K562 (cell line): Measurements from ENCODE around the gene NLRP10. TPM values are rescaled to one million over a fixed set of nuclear protein-coding genes. Genes with fewer than 3 reads are reported as not detected.
A peak's percentile ranks its signal among the peaks of the same experiment; 100 is the strongest.

Experiments
- ATAC-seq: fragments of 200-7000 bp; cut with Tn5 transposase; 3 replicates; pipeline ENCODE4 v1.9.1; 2020; ENCODE audit warnings: moderate library complexity
- BruUV-seq: library from RNA; stranded (reverse); fragments of 400-500 nt; replicated peaks from 2 replicates; lab custom pipeline; 2021; lab: Mats Ljungman, UMichigan
- CTCF ChIA-PET: fragments of 300-600 bp; formaldehyde crosslinking; extraction: SDS; loops from one replicate; lab custom pipeline; 2021; ENCODE audit warnings: low intra/inter-chr PET ratio; lab: Yijun Ruan, JAX
- POLR2A ChIA-PET: fragments of 300-600, 350-650 bp; sonication (Branson Sonifier 250); formaldehyde crosslinking; extraction: SDS; loops from one replicate; lab custom pipeline; 2021; ENCODE audit warnings: antibody characterized with exemption, inconsistent platforms; lab: Yijun Ruan, JAX
- DNase-seq, 4 experiments: peaks; one replicate each; pipeline versions ENCODE4 v3.0.0 to v3.0.0-alpha.2; 2011 to 2018; ENCODE audit warnings: low spot score in 3 of 4, mixed read lengths in 3 of 4; ENCODE audit errors: extremely low read depth in 1 of 4
- FAIRE-seq: peaks from 2 replicates; lab custom pipeline; 2011; peaks lifted over from hg19 to GRCh38; lab: Jason Lieb, UNC
- H2AFZ ChIP-seq: 2 replicates; pipeline ENCODE4 v1.6.0; 2011; ENCODE audit warnings: low read depth, low read length, control low read depth, inconsistent platforms
- H3K27ac ChIP-seq: fragments of 200-600 bp; 3 replicates; pipeline ENCODE4 v1.8.0; 2011; ENCODE audit warnings: low read depth, mild to moderate bottlenecking, control low read depth, inconsistent platforms, low read length, moderate library complexity, mixed read lengths; ENCODE audit errors: extremely low read depth
- H3K27me3 ChIP-seq, 2 experiments: fragments of 300-600 bp in 1 of 2; 2 replicates in 1 of 2; 3 replicates in 1 of 2; pipeline versions ENCODE4 v1.6.0 to v1.8.0; 2011; ENCODE audit warnings: inconsistent platforms in 2 of 2, low read length in 2 of 2, mild to moderate bottlenecking in 1 of 2, mixed read lengths in 1 of 2, moderate library complexity in 1 of 2; ENCODE audit not compliant: control insufficient read depth in 2 of 2, insufficient read depth in 2 of 2
- H3K36me3 ChIP-seq: fragments of 300-600 bp; 3 replicates; pipeline ENCODE4 v1.8.0; 2011; ENCODE audit warnings: mild to moderate bottlenecking, low read length, inconsistent platforms; ENCODE audit not compliant: control insufficient read depth, insufficient read depth
- H3K4me1 ChIP-seq, 2 experiments: fragments of 200-600 bp in 1 of 2; replicated peaks in 1 of 2; 2 replicates in 1 of 2; 3 replicates in 1 of 2; pipeline versions ENCODE4 v1.5.1 to v1.8.0; 2011; ENCODE audit warnings: inconsistent platforms in 2 of 2, low read length in 2 of 2, mild to moderate bottlenecking in 1 of 2, mixed read lengths in 1 of 2, moderate library complexity in 1 of 2; ENCODE audit not compliant: control insufficient read depth in 2 of 2, insufficient read depth in 2 of 2
- H3K4me2 ChIP-seq: 2 replicates; pipeline ENCODE4 v1.6.1; 2011; ENCODE audit warnings: low read length, control low read depth, inconsistent platforms, mixed read lengths; ENCODE audit not compliant: insufficient read depth
- H3K4me3 ChIP-seq: fragments of 200-600 bp; sonication (generic), shearing (Covaris generic); 2 replicates; pipeline ENCODE4 v1.5.1; 2016; ENCODE audit warnings: control low read depth, inconsistent platforms
- H3K79me2 ChIP-seq: fragments of 200-600 bp; 3 replicates; pipeline ENCODE4 v1.8.0; 2011; ENCODE audit warnings: low read length, inconsistent platforms; ENCODE audit not compliant: control insufficient read depth, insufficient read depth
- H3K9ac ChIP-seq, 2 experiments: 2 replicates each; pipeline versions ENCODE4 v1.6.0 to v1.6.1; 2011; ENCODE audit warnings: low read depth in 2 of 2, low read length in 2 of 2, control low read depth in 1 of 2, inconsistent platforms in 1 of 2, mild to moderate bottlenecking in 1 of 2, mixed read lengths in 1 of 2; ENCODE audit not compliant: insufficient read depth in 1 of 2
- H3K9me1 ChIP-seq: one replicate; pipeline ENCODE4 v1.6.0; 2011; ENCODE audit warnings: inconsistent platforms, mild to moderate bottlenecking, low read length, moderate library complexity; ENCODE audit not compliant: control insufficient read depth, insufficient read depth
- H3K9me3 ChIP-seq: replicated peaks from 2 replicates; pipeline ENCODE4 v1.5.1; 2011; ENCODE audit warnings: low read depth, low read length, inconsistent platforms; ENCODE audit not compliant: control insufficient read depth, insufficient read depth
- H4K20me1 ChIP-seq: replicated peaks from 2 replicates; pipeline ENCODE4 v1.6.1; 2011; ENCODE audit warnings: low read length, inconsistent platforms, mixed read lengths; ENCODE audit not compliant: control insufficient read depth, insufficient read depth
- ASH1L ChIP-seq: fragments of 450-650 bp; IDR thresholded peaks from 2 replicates; pipeline ENCODE4 v1.6.1; 2018; ENCODE audit warnings: borderline replicate concordance, mild to moderate bottlenecking, low read depth; ENCODE audit not compliant: partially characterized antibody
- CBX5 ChIP-seq: IDR thresholded peaks from 2 replicates; pipeline ENCODE4 v1.6.1; 2014; ENCODE audit warnings: low read depth, borderline replicate concordance
- MCM7 ChIP-seq, 2 experiments: fragments of 450-650 bp; IDR thresholded peaks; 2 replicates each; pipeline ENCODE4 v1.6.1; 2016 to 2018
- MYC ChIP-seq, 2 experiments: fragments of 250-450 bp in 1 of 2; sonication (Bioruptor Pico) in 1 of 2; IDR thresholded peaks; 2 replicates each; pipeline versions ENCODE4 v1.5.1 to v1.6.1; 2012 to 2021; ENCODE audit warnings: low read depth in 2 of 2, borderline replicate concordance in 1 of 2, improper control_type of control experiment in 1 of 2, low read length in 1 of 2, mild to moderate bottlenecking in 1 of 2, moderate library complexity in 1 of 2
- WGBS: fragments of 100-300 bp; shearing (Covaris generic); methylation state at CpG from one replicate; pipeline ENCODE4 v1.1.6; 2016; ENCODE audit warnings: low coverage, mixed read lengths; ENCODE audit not compliant: insufficient coverage; ENCODE audit errors: missing lambda C conversion rate; 5-methylcytosine and 5-hydroxymethylcytosine counted together
- in situ Hi-C: fragments of 300-500 bp; cut with MboI; formaldehyde crosslinking; loops from 4 replicates; pipeline ENCODE4 v1.15.0; 2018; ENCODE audit warnings: inconsistent platforms, mixed read lengths
- intact Hi-C: fragments of 100-400 bp; cut with micrococcal nuclease; formaldehyde crosslinking; loops from 2 replicates; pipeline ENCODE4 v1.14.2; 2022
- polyA plus RNA-seq, 8 experiments: library from polyadenylated mRNA; depleted of rRNA in 4 of 8; stranded (reverse) in 5 of 8; unstranded in 3 of 8; fragments of >200 nt; fragmentation: Nextera tagmentation in 2 of 8; fragmentation: Illumina TruSeq in 1 of 8; extraction: Ambion mirVana in 2 of 8; extraction: Trizol in 1 of 8; gene quantifications; 2 replicates each; pipeline versions ENCODE4 v1.2.1 to v1.2.3, GENCODE V29; 2011 to 2014; ENCODE audit warnings: inconsistent platforms in 1 of 8, missing spikeins in 1 of 8
- total RNA-seq, 7 experiments: library from RNA; depleted of rRNA in 6 of 7; stranded (reverse); fragments of >200 nt in 6 of 7; fragmentation: Illumina TruSeq in 2 of 7; extraction: Trizol in 2 of 7; gene quantifications; 2 replicates each; pipeline versions ENCODE4 v1.2.1 to v1.2.3, GENCODE V29; 2011 to 2021; ENCODE audit warnings: low replicate concordance in 1 of 7
- TF ChIP-seq, protein P1 (sequence below): fragments of 450-650 bp; IDR thresholded peaks from 2 replicates; pipeline ENCODE4 v1.6.1; 2016; ENCODE audit warnings: mild to moderate bottlenecking, moderate library complexity
- TF ChIP-seq, protein P2 (sequence below): sonication (generic); formaldehyde crosslinking; IDR thresholded peaks from 2 replicates; pipeline ENCODE4 v1.8.1; 2023; ENCODE audit warnings: mild to moderate bottlenecking, missing genetic modification reagents, moderate library complexity

The NLRP10 gene
- total and polyA plus RNA-seq, 9 of the 15 experiments (the other 6 are each of a cell fraction or from before 2014, with no cell fraction given): 0.04 to 0.14 (median 0.09) TPM; not detected in 6

DNA sequence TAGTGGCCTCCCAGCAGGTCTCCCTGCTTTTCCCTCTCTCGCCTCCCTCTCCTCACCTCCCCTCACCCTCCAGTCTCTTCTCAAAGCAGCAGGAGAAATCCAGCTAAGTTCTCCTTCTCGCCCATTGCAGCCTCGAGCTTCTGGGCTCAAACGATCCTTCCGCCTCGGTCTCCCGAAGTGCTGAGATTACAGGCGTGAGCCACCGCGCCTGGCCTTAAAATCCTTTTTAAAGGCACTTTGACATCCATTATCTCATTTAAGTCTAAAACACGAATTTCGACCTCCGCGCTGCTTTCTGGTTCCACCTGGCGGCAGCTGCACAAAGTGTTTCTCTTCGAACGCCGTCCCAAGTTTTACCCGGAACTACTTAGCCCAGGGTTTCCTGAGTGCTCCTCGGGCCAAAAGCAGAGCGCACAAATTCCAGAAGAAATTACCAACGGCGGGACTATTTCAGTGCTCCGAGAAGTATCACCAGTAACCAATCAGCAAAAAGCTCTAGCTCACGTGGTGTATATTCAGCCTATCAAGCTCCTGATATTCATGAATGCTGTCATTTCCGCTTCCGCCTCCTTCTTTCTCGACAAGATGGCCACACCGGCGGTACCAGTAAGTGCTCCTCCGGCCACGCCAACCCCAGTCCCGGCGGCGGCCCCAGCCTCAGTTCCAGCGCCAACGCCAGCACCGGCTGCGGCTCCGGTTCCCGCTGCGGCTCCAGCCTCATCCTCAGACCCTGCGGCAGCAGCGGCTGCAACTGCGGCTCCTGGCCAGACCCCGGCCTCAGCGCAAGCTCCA is 21.7 kb upstream of the NLRP10 start, which contains the start of gene EIF3F:
TSS of gene EIF3F (plus strand) at position 570 of the 792 bp plus-strand sequence. CDS start at position 586, 16 bp downstream.
- intact Hi-C loops (loop anchor here (1.0 kb wide), 1 partner anchor 95 kb away; no protein-coding TSS in a partner anchor), in situ Hi-C loops (no loop called here)
- under 1% methylated on average over 42 of the region's 47 CpGs for WGBS
- Histone ChIP-seq H3K9ac (peak within 1 kb of the TSS; percentile 74 to 90), H3K27ac (peak within 1 kb of the TSS; percentile 64), H4K20me1 (no peaks in the 10 kb centered on the region; the same call in 1 of the 2 replicates), H3K36me3 (peaks cover 38% of the 10 kb centered on the region), H3K4me1 (peaks cover 0 to 10% of the 10 kb centered on the region in 2 experiments; a peak in 3 of 5 replicates), H3K27me3 (no peaks in the 10 kb centered on the region; a peak in 1 of 5 replicates), H3K4me3 (peak within 1 kb of the TSS; percentile 53), H3K79me2 (peaks cover 39% of the 10 kb centered on the region), H2AFZ (peak within 1 kb of the TSS; percentile 99), H3K9me3 (no peaks in the 10 kb centered on the region), H3K9me1 (no peaks in the 10 kb centered on the region), H3K4me2 (peak within 1 kb of the TSS; percentile 88)
- peak; percentile 99 for ATAC-seq
- DNase-seq: peak; percentile 94 to 98 (median 96)
- peak; percentile 99 for FAIRE-seq
- ChIA-PET CTCF (interaction anchor here (0.6 to 1.9 kb wide), 3 partner anchors 94 to 973 kb away, joined by 3 to 8 read pairs (median 5); no protein-coding TSS in a partner anchor), POLR2A (interaction anchor here (0.6 to 1.4 kb wide), 10 partner anchors 9 to 1142 kb away, joined by 3 to 9 read pairs (median 3); no protein-coding TSS in a partner anchor)
- no TSS peak for BruUV-seq
- peak; percentile 57; the same call in 1 of the 2 replicates for TF ChIP-seq CBX5
- TF ChIP-seq, protein P1, sequence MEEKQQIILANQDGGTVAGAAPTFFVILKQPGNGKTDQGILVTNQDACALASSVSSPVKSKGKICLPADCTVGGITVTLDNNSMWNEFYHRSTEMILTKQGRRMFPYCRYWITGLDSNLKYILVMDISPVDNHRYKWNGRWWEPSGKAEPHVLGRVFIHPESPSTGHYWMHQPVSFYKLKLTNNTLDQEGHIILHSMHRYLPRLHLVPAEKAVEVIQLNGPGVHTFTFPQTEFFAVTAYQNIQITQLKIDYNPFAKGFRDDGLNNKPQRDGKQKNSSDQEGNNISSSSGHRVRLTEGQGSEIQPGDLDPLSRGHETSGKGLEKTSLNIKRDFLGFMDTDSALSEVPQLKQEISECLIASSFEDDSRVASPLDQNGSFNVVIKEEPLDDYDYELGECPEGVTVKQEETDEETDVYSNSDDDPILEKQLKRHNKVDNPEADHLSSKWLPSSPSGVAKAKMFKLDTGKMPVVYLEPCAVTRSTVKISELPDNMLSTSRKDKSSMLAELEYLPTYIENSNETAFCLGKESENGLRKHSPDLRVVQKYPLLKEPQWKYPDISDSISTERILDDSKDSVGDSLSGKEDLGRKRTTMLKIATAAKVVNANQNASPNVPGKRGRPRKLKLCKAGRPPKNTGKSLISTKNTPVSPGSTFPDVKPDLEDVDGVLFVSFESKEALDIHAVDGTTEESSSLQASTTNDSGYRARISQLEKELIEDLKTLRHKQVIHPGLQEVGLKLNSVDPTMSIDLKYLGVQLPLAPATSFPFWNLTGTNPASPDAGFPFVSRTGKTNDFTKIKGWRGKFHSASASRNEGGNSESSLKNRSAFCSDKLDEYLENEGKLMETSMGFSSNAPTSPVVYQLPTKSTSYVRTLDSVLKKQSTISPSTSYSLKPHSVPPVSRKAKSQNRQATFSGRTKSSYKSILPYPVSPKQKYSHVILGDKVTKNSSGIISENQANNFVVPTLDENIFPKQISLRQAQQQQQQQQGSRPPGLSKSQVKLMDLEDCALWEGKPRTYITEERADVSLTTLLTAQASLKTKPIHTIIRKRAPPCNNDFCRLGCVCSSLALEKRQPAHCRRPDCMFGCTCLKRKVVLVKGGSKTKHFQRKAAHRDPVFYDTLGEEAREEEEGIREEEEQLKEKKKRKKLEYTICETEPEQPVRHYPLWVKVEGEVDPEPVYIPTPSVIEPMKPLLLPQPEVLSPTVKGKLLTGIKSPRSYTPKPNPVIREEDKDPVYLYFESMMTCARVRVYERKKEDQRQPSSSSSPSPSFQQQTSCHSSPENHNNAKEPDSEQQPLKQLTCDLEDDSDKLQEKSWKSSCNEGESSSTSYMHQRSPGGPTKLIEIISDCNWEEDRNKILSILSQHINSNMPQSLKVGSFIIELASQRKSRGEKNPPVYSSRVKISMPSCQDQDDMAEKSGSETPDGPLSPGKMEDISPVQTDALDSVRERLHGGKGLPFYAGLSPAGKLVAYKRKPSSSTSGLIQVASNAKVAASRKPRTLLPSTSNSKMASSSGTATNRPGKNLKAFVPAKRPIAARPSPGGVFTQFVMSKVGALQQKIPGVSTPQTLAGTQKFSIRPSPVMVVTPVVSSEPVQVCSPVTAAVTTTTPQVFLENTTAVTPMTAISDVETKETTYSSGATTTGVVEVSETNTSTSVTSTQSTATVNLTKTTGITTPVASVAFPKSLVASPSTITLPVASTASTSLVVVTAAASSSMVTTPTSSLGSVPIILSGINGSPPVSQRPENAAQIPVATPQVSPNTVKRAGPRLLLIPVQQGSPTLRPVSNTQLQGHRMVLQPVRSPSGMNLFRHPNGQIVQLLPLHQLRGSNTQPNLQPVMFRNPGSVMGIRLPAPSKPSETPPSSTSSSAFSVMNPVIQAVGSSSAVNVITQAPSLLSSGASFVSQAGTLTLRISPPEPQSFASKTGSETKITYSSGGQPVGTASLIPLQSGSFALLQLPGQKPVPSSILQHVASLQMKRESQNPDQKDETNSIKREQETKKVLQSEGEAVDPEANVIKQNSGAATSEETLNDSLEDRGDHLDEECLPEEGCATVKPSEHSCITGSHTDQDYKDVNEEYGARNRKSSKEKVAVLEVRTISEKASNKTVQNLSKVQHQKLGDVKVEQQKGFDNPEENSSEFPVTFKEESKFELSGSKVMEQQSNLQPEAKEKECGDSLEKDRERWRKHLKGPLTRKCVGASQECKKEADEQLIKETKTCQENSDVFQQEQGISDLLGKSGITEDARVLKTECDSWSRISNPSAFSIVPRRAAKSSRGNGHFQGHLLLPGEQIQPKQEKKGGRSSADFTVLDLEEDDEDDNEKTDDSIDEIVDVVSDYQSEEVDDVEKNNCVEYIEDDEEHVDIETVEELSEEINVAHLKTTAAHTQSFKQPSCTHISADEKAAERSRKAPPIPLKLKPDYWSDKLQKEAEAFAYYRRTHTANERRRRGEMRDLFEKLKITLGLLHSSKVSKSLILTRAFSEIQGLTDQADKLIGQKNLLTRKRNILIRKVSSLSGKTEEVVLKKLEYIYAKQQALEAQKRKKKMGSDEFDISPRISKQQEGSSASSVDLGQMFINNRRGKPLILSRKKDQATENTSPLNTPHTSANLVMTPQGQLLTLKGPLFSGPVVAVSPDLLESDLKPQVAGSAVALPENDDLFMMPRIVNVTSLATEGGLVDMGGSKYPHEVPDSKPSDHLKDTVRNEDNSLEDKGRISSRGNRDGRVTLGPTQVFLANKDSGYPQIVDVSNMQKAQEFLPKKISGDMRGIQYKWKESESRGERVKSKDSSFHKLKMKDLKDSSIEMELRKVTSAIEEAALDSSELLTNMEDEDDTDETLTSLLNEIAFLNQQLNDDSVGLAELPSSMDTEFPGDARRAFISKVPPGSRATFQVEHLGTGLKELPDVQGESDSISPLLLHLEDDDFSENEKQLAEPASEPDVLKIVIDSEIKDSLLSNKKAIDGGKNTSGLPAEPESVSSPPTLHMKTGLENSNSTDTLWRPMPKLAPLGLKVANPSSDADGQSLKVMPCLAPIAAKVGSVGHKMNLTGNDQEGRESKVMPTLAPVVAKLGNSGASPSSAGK: peak; percentile 31; the same call in 1 of the 2 replicates
- TF ChIP-seq, protein P2, sequence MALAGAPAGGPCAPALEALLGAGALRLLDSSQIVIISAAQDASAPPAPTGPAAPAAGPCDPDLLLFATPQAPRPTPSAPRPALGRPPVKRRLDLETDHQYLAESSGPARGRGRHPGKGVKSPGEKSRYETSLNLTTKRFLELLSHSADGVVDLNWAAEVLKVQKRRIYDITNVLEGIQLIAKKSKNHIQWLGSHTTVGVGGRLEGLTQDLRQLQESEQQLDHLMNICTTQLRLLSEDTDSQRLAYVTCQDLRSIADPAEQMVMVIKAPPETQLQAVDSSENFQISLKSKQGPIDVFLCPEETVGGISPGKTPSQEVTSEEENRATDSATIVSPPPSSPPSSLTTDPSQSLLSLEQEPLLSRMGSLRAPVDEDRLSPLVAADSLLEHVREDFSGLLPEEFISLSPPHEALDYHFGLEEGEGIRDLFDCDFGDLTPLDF (CRISPR knock-in tag): peak; percentile 69; the same call in 1 of the 2 replicates
- TF ChIP-seq ASH1L: peak; percentile 80
- TF ChIP-seq MYC (IDR thresholded peaks at IDR 0.05; ENCODE audit: low read depth, low read length): peak; percentile 50; the same call in 1 of the 2 replicates
- TF ChIP-seq MYC (CRISPR knock-in tag; IDR thresholded peaks at IDR 0.05; ENCODE audit: borderline replicate concordance, low read depth): no peak
- TF ChIP-seq MCM7 (IDR thresholded peaks at IDR 0.05): no peak
